NT2/D1 (cell line): ENCODE data around the gene FAF1.

ENCODE experiments used
- SUZ12 ChIP-seq: IDR thresholded peaks from 2 replicates; pipeline ENCODE4 v1.6.1; 2011; ENCODE audit not compliant: insufficient read length, insufficient read depth; ENCODE audit errors: extremely low read depth
- YY1 ChIP-seq: IDR thresholded peaks from 2 replicates; pipeline ENCODE4 v1.6.1; 2011; ENCODE audit not compliant: insufficient read length, insufficient read depth
- ZNF274 ChIP-seq: IDR thresholded peaks from 2 replicates; pipeline ENCODE4 v1.6.1; 2011; ENCODE audit warnings: mild to moderate bottlenecking, low read depth, low read length

DNA sequence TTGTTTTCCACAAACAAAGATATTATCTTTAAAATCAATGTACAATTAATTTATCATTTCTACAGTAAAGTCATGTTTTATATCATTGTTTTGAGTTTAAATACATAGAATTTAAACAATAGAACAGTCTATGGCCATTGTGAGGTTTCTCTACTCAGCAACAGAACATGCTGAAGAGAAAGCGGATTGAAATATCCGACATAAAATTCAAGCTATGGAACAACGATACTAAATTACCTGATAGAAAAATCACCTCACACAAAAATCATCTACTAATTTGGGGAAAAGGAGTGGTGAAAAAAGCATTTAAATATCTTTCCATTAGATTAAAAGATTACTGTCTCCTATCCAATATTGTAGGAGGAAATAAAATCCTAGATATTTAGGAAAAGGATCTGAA, 22.5 kb upstream of the FAF1 start:
- TF ChIP-seq ZNF274 (no peak), SUZ12 (no peak), YY1 (no peak)
